HG03439 (cell line): Measurements from ENCODE around the gene DTX2.
"Not testable (repeated sequence)": the region's sequence is repeated elsewhere in the genome, so short reads cannot be mapped to it uniquely, and the experiment has no call there.

Experiments used
- ATAC-seq: cut with Tn5 transposase; IDR thresholded peaks from one replicate; pipeline ENCODE4 v1.9.1; 2021; ENCODE audit warnings: mild to moderate bottlenecking, moderate library complexity; ENCODE audit not compliant: unreplicated experiment

Gene DTX2

DNA sequence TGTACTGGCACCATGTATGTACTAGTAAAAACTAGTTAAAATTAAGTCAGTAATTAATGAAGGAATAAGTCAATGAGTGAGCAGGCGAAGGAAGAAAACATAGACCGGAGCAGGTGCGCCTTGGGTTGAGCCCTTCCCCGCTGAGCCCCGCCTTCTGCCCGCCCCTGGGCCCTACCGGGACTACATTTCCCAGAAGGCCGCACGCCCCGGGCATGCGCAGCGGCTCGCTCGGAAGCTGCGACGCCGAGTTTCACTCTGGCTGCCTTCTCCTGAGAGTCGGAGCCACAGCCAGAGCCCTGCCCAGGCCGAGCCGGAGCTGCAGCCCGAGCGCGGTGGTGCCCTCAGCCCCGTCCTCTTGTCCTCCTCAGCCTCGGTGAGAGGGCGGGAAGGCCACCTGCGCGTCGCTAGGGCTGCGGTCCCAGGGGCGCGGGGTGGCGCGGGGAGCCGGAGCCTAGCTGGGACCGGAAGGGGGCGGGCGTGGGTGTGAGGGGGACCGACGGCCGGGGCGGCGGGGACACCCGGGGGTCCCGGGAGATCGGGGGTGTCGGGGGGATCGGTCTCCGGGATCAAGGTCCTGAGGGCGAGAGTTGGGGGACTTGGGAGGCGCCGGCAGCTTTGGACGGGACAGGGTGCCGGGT is at the start of gene DTX2:
Gene DTX2, plus strand, starts transcription at position 246 of the 638 bp plus-strand sequence. CDS start 18,801 bp downstream, outside the sequence.
- ATAC-seq, result peak; percentile 96

DNA sequence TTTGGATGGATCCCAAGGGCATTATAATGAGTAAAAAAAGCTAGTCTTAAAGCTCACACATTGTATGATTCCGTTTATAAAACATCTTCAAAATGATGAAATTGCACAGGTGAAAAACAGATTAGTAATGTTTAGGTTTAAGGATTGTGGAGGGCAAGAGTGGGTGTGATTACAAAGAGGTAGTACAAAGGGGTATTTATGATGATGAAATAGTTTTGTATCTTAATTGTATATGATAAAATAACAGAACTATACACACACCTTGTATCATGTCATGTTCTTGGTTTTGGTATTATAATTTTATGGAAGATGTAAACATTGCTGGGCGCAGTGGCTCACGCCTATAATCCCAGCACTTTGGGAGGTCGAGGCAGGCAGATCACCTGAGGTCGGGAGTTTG is 49.3 kb upstream of the DTX2 start:
- no peak for ATAC-seq

DNA sequence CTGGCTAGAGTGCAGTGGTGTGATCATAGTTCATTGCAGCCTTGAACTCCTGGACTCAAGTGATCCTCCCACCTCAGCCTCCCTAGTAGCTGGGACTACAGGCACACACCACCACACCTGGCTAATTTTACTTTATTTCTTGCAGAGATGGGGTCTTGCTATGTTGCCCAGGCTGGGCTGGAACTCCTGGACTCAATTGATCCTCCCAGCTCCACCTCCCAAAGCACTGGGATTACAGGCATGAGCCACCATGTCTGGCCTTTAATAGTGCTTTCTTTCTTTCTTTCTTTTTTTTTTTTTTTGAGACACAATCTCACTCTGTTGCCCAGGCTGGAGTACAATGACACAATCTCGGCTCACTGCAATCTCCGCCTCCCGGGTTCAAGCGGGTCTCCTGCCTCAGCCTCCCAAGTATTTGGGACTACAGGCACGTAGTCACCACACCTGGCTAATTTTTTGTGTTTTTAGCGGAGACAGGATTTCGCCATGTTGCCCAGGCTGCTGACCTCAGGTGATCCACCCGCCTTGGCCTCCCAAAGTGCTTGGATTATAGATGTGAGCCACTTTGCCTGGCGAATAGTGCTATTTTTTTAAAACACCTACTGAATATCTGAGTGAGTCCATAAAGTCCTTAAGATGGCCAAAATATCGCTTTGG is 43.7 kb upstream of the DTX2 start:
- not testable (repeated sequence) for ATAC-seq

DNA sequence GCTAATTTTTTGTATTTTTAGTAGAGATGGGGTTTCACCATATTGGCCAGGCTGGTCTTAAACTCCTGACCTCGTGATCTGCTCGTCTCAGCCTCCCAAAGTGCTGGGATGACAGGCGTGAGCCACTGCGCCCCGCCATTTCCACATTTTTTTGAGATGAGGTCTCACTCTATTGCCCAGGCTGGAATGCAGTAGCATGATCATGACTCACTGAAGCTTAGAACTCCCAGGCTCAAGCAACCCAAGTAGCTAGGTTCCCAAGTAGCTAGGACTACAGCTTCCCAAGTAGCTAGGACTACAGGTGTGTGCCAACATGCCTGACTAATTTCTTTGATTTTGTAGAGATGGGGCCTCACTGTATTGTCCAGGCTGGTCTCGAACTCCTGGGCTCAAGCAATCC is 40.4 kb upstream of the DTX2 start:
- ATAC-seq, result not testable (repeated sequence)

DNA sequence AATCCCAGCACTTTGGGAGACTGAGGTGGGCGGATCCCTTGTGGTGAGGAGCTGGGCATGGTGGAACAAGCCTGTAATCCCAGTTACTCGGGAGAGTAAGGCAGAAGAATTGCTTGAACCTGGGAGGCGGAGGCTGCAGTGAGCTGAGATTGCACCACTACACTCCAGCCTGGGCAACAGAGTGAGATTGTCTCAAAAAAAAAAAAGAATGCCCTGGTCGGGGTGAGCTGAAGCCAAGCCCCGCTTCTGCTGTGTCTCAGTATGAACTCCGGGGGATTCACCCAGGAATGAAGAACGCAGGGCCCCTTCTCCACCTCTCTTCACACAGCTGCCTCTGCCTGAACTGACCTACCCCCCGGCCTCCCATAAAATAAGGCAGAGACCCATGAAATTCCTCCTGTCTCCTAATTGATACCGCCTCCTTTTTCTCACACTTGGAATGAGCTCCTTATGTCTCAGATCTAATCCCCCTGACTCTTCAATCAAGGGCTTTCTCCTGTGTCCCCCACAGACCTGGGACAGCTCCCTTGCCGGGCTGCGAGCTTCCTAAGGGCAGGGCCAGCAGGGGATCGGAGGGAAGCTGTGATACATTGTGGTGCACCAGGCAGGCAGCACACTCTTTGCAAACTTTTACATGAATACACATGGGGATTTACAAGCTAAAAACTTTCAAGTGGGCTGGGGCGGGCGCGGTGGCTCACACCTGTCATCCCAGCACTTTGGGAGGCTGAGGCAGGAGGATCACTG is 37.7 kb upstream of the DTX2 start:
- ATAC-seq, result no peak

DNA sequence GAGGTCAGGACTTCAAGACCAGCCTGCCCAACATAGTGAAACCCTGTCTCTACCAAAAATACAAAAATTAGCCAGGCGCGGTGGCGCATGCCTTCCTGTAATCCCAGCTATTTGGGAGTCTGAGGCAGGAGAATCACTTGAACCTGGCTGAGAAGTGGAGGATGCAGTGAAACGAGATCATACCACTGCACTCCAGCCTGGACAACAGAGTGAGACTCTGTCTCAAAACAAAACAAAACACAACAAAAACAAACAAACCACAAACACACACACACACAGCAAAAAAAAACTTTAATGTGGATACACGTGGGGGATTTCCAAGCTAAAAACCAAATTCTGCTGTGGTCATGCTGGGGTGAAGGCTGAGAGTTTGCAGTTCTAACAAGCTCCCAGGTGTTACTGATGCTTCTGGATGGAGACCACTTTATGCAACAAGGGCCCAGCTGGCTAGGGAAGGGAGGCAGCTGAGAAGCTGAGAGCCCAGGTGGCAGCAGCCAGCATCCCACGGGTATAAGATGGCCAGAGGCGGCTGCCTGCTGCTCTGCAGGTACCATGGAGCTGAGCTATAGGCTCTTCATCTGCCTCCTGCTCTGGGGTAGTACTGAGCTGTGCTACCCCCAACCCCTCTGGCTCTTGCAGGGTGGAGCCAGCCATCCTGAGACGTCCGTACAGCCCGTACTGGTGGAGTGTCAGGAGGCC is 36.9 kb upstream of the DTX2 start, which contains the start of gene ZP3:
Gene ZP3, plus strand, starts transcription at position 538 of the 699 bp plus-strand sequence. Its CDS starts 15 bp downstream, at position 553.
- ATAC-seq, result no peak

DNA sequence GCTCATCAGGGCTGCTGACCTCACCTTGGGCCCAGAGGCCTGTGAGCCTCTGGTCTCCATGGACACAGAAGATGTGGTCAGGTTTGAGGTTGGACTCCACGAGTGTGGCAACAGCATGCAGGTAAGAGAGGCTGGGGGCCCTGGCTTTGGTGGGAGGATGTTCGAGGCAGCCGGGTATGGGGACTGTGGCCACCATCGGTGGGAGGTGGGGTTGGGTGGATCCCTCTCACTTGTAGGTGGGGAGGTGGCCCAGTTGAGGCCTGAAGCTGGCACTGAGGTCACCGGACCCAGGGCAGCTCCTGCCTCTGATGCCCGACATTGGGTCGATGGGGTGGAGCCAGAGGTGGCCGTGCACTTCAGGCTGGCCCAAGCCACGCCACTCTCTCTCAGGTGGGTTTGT is 36.4 kb upstream of the DTX2 start:
- no peak for ATAC-seq

DNA sequence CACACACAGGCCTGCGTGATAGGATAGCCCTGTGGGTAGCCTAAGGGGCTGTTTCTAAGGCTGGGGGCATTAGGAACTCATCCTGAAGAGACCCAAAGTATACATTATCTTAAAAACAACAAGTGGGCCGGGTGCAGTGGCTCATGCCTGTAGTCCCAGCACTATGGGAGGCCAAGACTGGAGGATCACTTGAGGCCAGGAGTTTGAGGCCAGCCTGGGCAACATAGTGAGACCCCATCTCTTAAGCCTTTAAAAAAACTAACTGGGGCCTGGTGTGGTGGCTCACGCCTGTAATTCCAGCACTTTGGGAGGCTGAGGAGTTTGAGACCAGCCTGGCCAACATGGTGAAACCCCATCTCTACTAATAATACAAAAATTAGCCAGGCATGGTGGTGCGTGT is 36.0 kb upstream of the DTX2 start:
- not testable (repeated sequence) for ATAC-seq

DNA sequence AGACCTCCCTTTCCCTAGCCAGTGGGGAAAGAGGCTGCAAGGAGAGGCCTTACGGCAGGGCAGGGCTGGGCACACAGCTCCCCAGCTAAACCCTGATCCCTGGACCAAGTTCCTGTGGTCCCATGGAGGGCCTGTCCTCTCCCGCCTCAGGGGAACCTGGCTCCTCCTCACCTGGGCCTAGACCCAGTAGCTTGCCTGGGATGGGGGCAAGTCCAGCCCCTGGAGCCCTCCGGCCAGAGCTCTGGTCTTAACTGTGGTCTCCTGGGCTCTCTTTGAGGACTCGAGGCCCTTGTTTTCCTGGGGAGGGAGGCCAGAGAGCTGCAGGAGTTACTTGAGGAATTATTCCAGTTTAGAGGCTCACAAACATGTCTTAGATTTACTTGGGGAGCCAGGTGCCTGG is 35.3 kb upstream of the DTX2 start:
- no peak for ATAC-seq

DNA sequence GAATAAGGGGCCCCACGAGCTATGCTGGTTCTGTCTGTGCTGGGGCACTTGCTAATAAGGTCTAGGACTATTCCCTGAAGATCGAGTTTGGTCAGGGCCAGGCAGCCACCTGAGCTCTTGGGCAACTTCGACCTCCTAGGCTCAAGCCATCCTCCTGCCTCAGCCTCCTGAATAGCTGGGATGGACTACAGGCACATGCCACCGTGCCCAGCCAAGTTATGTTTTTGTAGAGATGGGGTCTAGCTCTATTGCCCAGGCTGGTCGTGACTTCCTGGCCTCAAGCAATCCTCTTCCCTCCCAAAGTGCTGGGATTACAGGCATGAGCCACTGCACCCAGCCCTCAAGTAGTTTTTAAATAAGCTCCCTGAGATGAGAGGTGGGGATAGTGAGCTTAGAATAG is 33.9 kb upstream of the DTX2 start:
- ATAC-seq, result no peak

DNA sequence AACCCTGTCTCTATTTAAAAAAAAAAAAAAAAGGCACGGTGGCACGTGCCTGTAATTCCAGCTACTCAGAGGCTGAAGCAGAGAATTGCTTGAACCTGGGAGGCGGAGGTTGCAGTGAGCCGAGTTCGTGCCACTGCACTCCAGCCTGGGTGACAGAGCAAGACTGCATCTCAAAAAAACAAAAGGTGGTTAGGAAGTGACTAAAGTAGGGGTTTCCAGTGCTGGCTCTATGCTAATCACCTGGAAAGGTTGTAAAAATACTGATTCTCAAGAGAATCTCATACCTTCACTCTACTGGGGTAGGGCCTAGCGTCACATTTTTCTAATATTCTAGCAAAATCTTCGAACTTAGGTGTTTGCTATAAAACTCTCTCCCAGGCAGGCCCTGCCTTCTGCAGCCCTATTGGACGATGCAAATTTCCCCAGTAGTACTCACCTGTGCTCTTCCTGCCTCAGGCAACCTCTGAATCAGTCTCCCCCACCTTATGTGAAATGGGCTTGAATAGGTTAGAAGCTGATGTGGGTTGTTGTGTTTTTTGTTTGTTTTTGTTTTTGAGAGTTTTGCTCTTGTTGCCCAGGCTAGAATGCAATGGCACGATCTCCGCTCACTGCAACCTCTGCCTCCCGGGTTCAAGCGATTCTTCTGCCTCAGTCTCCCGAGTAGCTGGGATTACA is 33.2 kb upstream of the DTX2 start:
- ATAC-seq, result no peak

DNA sequence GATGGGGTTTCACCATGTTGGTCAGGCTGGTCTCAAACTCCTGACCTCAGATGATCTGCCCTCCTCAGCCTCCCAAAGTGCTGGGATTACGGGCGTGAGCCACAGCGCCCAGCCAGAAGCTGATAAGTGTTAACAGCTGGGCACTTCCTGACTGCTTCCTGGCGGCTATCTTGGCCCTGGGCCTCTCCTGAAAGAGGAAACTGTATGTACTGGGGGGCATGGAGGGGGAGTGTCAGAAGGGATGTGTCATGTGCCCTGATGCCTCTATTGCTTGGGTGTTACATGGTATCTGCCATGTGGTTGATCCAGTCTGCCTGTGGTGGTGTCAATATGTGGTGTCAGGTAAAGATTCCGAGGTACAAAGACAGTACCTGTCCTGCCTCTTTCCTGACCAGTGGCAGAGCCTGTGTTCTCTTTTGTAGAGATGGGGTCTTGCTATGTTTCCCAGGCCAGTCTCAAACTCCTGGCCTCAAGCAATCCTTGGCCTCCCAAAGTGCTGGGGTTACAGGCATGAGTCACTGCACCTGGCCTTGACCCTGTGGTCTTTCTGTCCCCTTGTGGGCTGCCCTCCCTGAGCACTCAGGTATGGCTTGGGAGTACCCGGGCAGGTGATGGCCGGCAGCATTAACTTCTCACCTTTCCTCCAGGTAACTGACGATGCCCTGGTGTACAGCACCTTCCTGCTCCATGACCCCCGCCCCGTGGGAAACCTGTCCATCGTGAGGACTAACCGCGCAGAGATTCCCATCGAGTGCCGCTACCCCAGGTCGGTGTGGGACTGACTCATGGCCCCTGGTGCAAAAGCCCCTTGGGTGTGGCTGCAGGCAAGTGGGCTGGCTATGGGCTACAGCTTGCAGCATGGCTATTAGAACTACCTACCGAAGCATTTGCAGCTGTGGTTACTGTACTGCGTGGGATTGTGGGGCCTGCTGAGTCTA is 32.4 kb upstream of the DTX2 start:
- ATAC-seq, result no peak

DNA sequence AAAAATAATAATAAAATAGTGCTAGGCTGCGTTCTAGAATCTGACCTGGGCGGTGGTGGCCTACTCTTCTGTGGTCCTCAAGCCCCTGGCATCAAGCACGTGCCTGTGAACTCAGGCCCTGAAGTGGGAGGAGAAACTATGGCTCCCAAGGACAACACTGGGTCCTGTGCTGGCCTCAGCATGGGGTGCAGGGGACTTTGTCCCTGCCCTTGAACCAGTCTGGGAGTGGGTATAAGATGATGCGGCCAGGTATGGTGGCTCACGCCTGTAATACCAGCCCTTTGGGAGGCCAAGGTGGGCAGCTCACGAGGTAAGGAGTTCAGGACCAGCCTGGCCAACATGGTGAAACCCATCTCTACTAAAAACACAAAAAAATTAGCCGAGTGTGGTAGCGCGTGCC is 31.3 kb upstream of the DTX2 start:
- ATAC-seq, result no peak

DNA sequence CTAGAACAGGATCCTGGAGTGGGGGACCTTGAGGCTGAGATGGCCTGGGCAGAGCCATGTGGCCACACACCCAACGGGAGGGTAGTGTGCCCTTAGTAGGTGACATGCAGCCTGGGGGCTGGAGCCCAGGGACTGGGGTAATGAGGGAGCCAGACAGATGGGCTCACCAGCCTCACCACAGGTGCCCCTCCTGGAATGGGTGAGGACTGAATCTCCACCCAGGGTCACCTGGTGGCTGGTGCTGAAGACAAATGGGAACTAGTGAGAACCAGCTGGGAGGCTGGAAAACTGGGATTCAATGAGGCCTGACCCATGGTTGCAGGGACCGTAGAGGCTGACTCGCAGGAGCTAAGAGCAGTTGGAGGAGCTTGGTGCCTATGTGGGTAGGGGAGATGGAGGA is 30.7 kb upstream of the DTX2 start:
- ATAC-seq, result no peak

DNA sequence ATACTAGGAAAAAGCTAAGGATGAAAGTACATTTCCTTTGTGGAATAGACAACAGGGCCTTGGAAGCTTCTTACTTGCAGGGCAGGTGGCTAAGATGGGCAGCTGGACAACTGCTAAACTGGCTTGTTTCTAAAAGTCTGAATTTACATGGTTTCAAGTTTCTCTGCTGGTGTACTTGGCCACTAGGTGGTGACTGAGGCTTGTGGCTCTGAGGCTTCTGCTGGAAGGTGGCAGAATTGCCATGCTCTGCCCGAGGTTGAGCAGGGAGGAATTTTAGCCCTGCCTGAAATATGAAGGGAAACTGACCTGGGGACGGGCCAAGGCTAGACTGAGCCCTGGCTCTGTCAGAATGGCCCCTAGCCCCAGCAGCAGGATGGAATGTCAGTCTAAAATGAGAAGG is 23.6 kb upstream of the DTX2 start:
- ATAC-seq, result peak; percentile 70

DNA sequence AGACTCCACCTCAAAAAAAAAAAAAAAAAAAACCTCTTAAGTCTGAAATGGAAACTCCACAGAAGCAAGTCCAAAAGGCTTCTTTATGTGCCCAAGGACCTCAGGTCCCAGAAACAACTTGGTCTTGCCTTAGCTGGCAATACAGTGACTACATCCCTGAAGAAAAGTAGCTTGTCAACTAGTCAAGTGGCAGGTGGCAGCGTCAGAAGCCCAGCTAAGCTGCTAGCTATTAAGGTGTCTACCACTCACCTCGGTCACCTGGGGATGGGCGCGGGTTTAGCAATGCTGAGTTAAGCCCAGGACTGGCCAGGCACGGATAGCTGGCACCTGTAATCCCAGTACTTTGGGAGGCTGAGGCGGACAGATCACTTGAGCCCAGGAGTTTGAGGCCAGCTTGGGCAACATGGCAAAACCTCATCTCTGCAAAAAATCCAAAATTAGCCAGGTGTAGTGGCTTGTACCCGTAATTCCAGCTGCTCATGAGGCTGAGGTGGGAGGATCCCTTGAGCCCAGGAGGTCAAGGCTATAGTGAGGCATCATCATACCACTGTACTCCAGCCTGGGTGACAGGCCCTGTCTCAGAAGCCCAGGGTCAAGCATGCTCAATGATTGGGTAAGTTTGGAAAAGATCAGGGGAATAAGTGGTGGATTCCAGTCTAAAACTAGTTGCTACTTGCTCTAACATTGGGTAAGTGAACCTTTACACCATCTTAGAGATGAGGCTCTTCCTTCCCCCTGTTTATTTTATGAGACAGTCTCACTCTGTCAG is 22.2 kb upstream of the DTX2 start:
- not testable (repeated sequence) for ATAC-seq

DNA sequence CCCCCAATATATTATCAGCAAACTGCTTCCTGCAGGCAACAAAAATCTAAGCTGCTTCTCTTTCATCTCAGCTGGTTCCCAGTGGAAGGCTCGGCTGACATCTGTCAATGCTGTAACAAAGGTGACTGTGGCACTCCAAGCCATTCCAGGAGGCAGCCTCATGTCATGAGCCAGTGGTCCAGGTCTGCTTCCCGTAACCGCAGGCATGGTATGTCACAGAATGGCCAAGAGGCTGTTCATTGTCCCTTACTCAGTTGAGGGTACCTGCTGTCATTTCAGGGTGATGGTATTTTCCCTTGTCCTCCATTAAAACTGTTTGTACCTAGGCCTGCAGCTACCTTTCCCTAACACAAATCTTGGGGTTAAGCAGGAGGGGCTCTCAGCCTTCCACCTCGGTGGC is 21.1 kb upstream of the DTX2 start:
- not testable (repeated sequence) for ATAC-seq

DNA sequence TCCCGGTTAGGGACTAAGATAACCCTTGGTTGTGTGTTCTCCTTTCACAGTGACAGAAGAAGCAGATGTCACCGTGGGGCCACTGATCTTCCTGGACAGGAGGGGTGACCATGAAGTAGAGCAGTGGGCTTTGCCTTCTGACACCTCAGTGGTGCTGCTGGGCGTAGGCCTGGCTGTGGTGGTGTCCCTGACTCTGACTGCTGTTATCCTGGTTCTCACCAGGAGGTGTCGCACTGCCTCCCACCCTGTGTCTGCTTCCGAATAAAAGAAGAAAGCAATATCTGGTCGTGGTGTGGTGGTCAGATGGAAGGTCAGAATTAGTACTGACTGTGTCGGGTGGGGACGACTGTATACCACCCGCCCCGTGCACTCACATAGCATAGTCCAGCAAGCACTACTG is 19.7 kb upstream of the DTX2 start:
- peak; percentile 40 for ATAC-seq
